ENCODE data around the gene COL11A2.

The COL11A2 gene

GRCh38 chr6:33172688-33173534, 19.4 kb downstream of the COL11A2 start:
- H3K4me3 ChIP-seq (ENCODE audit: low read depth, low read length) = no peak overlapping the region

GRCh38 chr6:33171880-33172687, 20.2 kb downstream of the COL11A2 start:
- H3K4me3 ChIP-seq (ENCODE audit: low read depth, low read length) = no peak overlapping the region

- H3K4me3 ChIP-seq (ENCODE audit: low read depth, low read length) = no peak overlapping the region
Observed at GRCh38 chr6:33171016-33171879, 21.0 kb downstream of the COL11A2 start.

- H3K4me3 ChIP-seq (ENCODE audit: low read depth, low read length) = no peak overlapping the region
Observed at GRCh38 chr6:33170176-33171015, 21.9 kb downstream of the COL11A2 start.

GRCh38 chr6:33169291-33170175, 22.7 kb downstream of the COL11A2 start:
- no peak overlapping the region for H3K4me3 ChIP-seq (ENCODE audit: low read depth, low read length)

GRCh38 chr6:33168639-33169038, 23.6 kb downstream of the COL11A2 start:
- H3K4me3 ChIP-seq (ENCODE audit: low read depth, low read length) = no peak overlapping the region

- no peak overlapping the region for H3K4me3 ChIP-seq (ENCODE audit: low read depth, low read length)
Observed at GRCh38 chr6:33168284-33168601, 24.0 kb downstream of the COL11A2 start.

- no peak overlapping the region for H3K4me3 ChIP-seq (ENCODE audit: low read depth, low read length)
Observed at GRCh38 chr6:33167374-33168283, 24.6 kb downstream of the COL11A2 start.

- H3K4me3 ChIP-seq (ENCODE audit: low read depth, low read length) = no peak overlapping the region
Observed at GRCh38 chr6:33166811-33167210, 25.5 kb downstream of the COL11A2 start.

GRCh38 chr6:33166363-33166762, 25.9 kb downstream of the COL11A2 start:
- no peak overlapping the region for H3K4me3 ChIP-seq (ENCODE audit: low read depth, low read length)

- no peak overlapping the region for H3K4me3 ChIP-seq (ENCODE audit: low read depth, low read length)
Observed at GRCh38 chr6:33165581-33166258, 26.5 kb downstream of the COL11A2 start.

GRCh38 chr6:33164665-33165373, 27.4 kb downstream of the COL11A2 start:
- H3K4me3 ChIP-seq (ENCODE audit: low read depth, low read length) = no peak overlapping the region

- H3K4me3 ChIP-seq (ENCODE audit: low read depth, low read length) = no peak overlapping the region
Observed at GRCh38 chr6:33164176-33164575, 28.1 kb downstream of the COL11A2 start.

- H3K4me3 ChIP-seq (ENCODE audit: low read depth, low read length) = no peak overlapping the region
Observed at GRCh38 chr6:33163540-33163939, 28.7 kb downstream of the COL11A2 start.

GRCh38 chr6:33161354-33162331, 30.6 kb downstream of the COL11A2 start:
- peak overlapping the region; percentile 41 for H3K4me3 ChIP-seq (ENCODE audit: low read depth, low read length)

Measured in iPS-11a (cell line).